K562 (cell line): ENCODE results near the gene GINS1. TPM values are rescaled to one million over a fixed set of nuclear protein-coding genes. Genes with fewer than 3 reads are reported as not detected.

Experiments used
- ATAC-seq: fragments of 200-7000 bp; cut with Tn5 transposase; 3 replicates; pipeline ENCODE4 v1.9.1; 2020; ENCODE audit warnings: moderate library complexity
- BruUV-seq: library from RNA; stranded (reverse); fragments of 400-500 nt; replicated peaks from 2 replicates; lab custom pipeline; 2021; lab: Mats Ljungman, UMichigan
- CTCF ChIA-PET: fragments of 300-600 bp; formaldehyde crosslinking; extraction: SDS; loops from one replicate; lab custom pipeline; 2021; ENCODE audit warnings: low intra/inter-chr PET ratio; lab: Yijun Ruan, JAX
- POLR2A ChIA-PET: fragments of 300-600, 350-650 bp; sonication (Branson Sonifier 250); formaldehyde crosslinking; extraction: SDS; loops from one replicate; lab custom pipeline; 2021; ENCODE audit warnings: antibody characterized with exemption, inconsistent platforms; lab: Yijun Ruan, JAX
- DNase-seq, 4 experiments: peaks; one replicate each; pipeline versions ENCODE4 v3.0.0 to v3.0.0-alpha.2; 2011 to 2018; ENCODE audit warnings: low spot score in 3 of 4, mixed read lengths in 3 of 4; ENCODE audit errors: extremely low read depth in 1 of 4
- FAIRE-seq: peaks from 2 replicates; lab custom pipeline; 2011; peaks lifted over from hg19 to GRCh38; lab: Jason Lieb, UNC
- H2AFZ ChIP-seq: 2 replicates; pipeline ENCODE4 v1.6.0; 2011; ENCODE audit warnings: low read depth, low read length, control low read depth, inconsistent platforms
- H3K27ac ChIP-seq: fragments of 200-600 bp; 3 replicates; pipeline ENCODE4 v1.8.0; 2011; ENCODE audit warnings: low read depth, mild to moderate bottlenecking, control low read depth, inconsistent platforms, low read length, moderate library complexity, mixed read lengths; ENCODE audit errors: extremely low read depth
- H3K27me3 ChIP-seq, 2 experiments: fragments of 300-600 bp in 1 of 2; 2 replicates in 1 of 2; 3 replicates in 1 of 2; pipeline versions ENCODE4 v1.6.0 to v1.8.0; 2011; ENCODE audit warnings: inconsistent platforms in 2 of 2, low read length in 2 of 2, mild to moderate bottlenecking in 1 of 2, mixed read lengths in 1 of 2, moderate library complexity in 1 of 2; ENCODE audit not compliant: control insufficient read depth in 2 of 2, insufficient read depth in 2 of 2
- H3K36me3 ChIP-seq: fragments of 300-600 bp; 3 replicates; pipeline ENCODE4 v1.8.0; 2011; ENCODE audit warnings: mild to moderate bottlenecking, low read length, inconsistent platforms; ENCODE audit not compliant: control insufficient read depth, insufficient read depth
- H3K4me1 ChIP-seq, 2 experiments: fragments of 200-600 bp in 1 of 2; replicated peaks in 1 of 2; 2 replicates in 1 of 2; 3 replicates in 1 of 2; pipeline versions ENCODE4 v1.5.1 to v1.8.0; 2011; ENCODE audit warnings: inconsistent platforms in 2 of 2, low read length in 2 of 2, mild to moderate bottlenecking in 1 of 2, mixed read lengths in 1 of 2, moderate library complexity in 1 of 2; ENCODE audit not compliant: control insufficient read depth in 2 of 2, insufficient read depth in 2 of 2
- H3K4me2 ChIP-seq: 2 replicates; pipeline ENCODE4 v1.6.1; 2011; ENCODE audit warnings: low read length, control low read depth, inconsistent platforms, mixed read lengths; ENCODE audit not compliant: insufficient read depth
- H3K4me3 ChIP-seq: fragments of 200-600 bp; sonication (generic), shearing (Covaris generic); 2 replicates; pipeline ENCODE4 v1.5.1; 2016; ENCODE audit warnings: control low read depth, inconsistent platforms
- H3K79me2 ChIP-seq: fragments of 200-600 bp; 3 replicates; pipeline ENCODE4 v1.8.0; 2011; ENCODE audit warnings: low read length, inconsistent platforms; ENCODE audit not compliant: control insufficient read depth, insufficient read depth
- H3K9ac ChIP-seq, 2 experiments: 2 replicates each; pipeline versions ENCODE4 v1.6.0 to v1.6.1; 2011; ENCODE audit warnings: low read depth in 2 of 2, low read length in 2 of 2, control low read depth in 1 of 2, inconsistent platforms in 1 of 2, mild to moderate bottlenecking in 1 of 2, mixed read lengths in 1 of 2; ENCODE audit not compliant: insufficient read depth in 1 of 2
- H3K9me1 ChIP-seq: one replicate; pipeline ENCODE4 v1.6.0; 2011; ENCODE audit warnings: inconsistent platforms, mild to moderate bottlenecking, low read length, moderate library complexity; ENCODE audit not compliant: control insufficient read depth, insufficient read depth
- H3K9me3 ChIP-seq: replicated peaks from 2 replicates; pipeline ENCODE4 v1.5.1; 2011; ENCODE audit warnings: low read depth, low read length, inconsistent platforms; ENCODE audit not compliant: control insufficient read depth, insufficient read depth
- H4K20me1 ChIP-seq: replicated peaks from 2 replicates; pipeline ENCODE4 v1.6.1; 2011; ENCODE audit warnings: low read length, inconsistent platforms, mixed read lengths; ENCODE audit not compliant: control insufficient read depth, insufficient read depth
- CTCF ChIP-seq, 3 experiments: IDR thresholded peaks in 2 of 3; conservative IDR thresholded peaks in 1 of 3; 2 replicates each; pipeline ENCODE4 v1.5.1; 2011 to 2012; ENCODE audit warnings: low read length in 3 of 3, mild to moderate bottlenecking in 3 of 3, control low read depth in 2 of 3, improper control_type of control experiment in 1 of 3, inconsistent platforms in 1 of 3, low read depth in 1 of 3, mixed read lengths in 1 of 3, moderate library complexity in 1 of 3; ENCODE audit not compliant: insufficient read depth in 2 of 3
- DEAF1 ChIP-seq: fragments of 450-650 bp; formaldehyde crosslinking; IDR thresholded peaks from 2 replicates; pipeline ENCODE4 v1.4.0; 2020; ENCODE audit warnings: mild to moderate bottlenecking, moderate library complexity
- MYC ChIP-seq, 2 experiments: fragments of 250-450 bp in 1 of 2; sonication (Bioruptor Pico) in 1 of 2; IDR thresholded peaks; 2 replicates each; pipeline versions ENCODE4 v1.5.1 to v1.6.1; 2012 to 2021; ENCODE audit warnings: low read depth in 2 of 2, borderline replicate concordance in 1 of 2, improper control_type of control experiment in 1 of 2, low read length in 1 of 2, mild to moderate bottlenecking in 1 of 2, moderate library complexity in 1 of 2
- NR0B1 ChIP-seq: fragments of 450-650 bp; IDR thresholded peaks from one replicate; pipeline ENCODE4 v1.6.1; 2018; ENCODE audit warnings: mild to moderate bottlenecking, moderate library complexity; ENCODE audit not compliant: partially characterized antibody
- PYGO2 ChIP-seq: fragments of 450-650 bp; IDR thresholded peaks from 2 replicates; pipeline ENCODE4 v1.6.1; 2016; ENCODE audit warnings: mild to moderate bottlenecking, missing genetic modification characterization, moderate library complexity, missing compliant biosample characterization
- RAD21 ChIP-seq, 2 experiments: fragments of 250-450 bp in 1 of 2; fragments of 450-650 bp in 1 of 2; sonication (Bioruptor Pico) in 1 of 2; formaldehyde crosslinking in 1 of 2; IDR thresholded peaks in 1 of 2; conservative IDR thresholded peaks in 1 of 2; 2 replicates each; pipeline versions ENCODE4 v1.4.0 to v1.8.0; 2020 to 2022; ENCODE audit warnings: mild to moderate bottlenecking in 2 of 2, moderate library complexity in 1 of 2
- RBM34 ChIP-seq: fragments of 200-400 bp; formaldehyde crosslinking; IDR thresholded peaks from 2 replicates; pipeline ENCODE4 v1.6.1; 2018; ENCODE audit warnings: low read length, borderline replicate concordance; ENCODE audit not compliant: insufficient read depth
- RCOR1 ChIP-seq, 2 experiments: IDR thresholded peaks; 2 replicates each; pipeline ENCODE4 v1.6.1; 2012; ENCODE audit warnings: low read depth in 2 of 2, low read length in 2 of 2, borderline replicate concordance in 1 of 2, improper control_type of control experiment in 1 of 2
- VEZF1 ChIP-seq: fragments of 200-800 bp; sonication (Bioruptor generic); IDR thresholded peaks from 2 replicates; pipeline ENCODE4 v1.6.1; 2017; ENCODE audit warnings: missing genetic modification characterization, missing compliant biosample characterization
- ZNF408 ChIP-seq: fragments of 250-450 bp; sonication (Bioruptor Pico); IDR thresholded peaks from 2 replicates; pipeline ENCODE4 v1.4.0; 2020; ENCODE audit warnings: low read depth, mild to moderate bottlenecking, moderate library complexity
- ZNF431 ChIP-seq: sonication (generic); formaldehyde crosslinking; IDR thresholded peaks from 2 replicates; pipeline ENCODE4 v1.8.0; 2022; ENCODE audit warnings: mild to moderate bottlenecking, missing genetic modification reagents
- WGBS: fragments of 100-300 bp; shearing (Covaris generic); methylation state at CpG from one replicate; pipeline ENCODE4 v1.1.6; 2016; ENCODE audit warnings: low coverage, mixed read lengths; ENCODE audit not compliant: insufficient coverage; ENCODE audit errors: missing lambda C conversion rate; 5-methylcytosine and 5-hydroxymethylcytosine counted together
- in situ Hi-C: fragments of 300-500 bp; cut with MboI; formaldehyde crosslinking; loops from 4 replicates; pipeline ENCODE4 v1.15.0; 2018; ENCODE audit warnings: inconsistent platforms, mixed read lengths
- intact Hi-C: fragments of 100-400 bp; cut with micrococcal nuclease; formaldehyde crosslinking; loops from 2 replicates; pipeline ENCODE4 v1.14.2; 2022
- polyA plus RNA-seq, 8 experiments: library from polyadenylated mRNA; depleted of rRNA in 4 of 8; stranded (reverse) in 5 of 8; unstranded in 3 of 8; fragments of >200 nt; fragmentation: Nextera tagmentation in 2 of 8; fragmentation: Illumina TruSeq in 1 of 8; extraction: Ambion mirVana in 2 of 8; extraction: Trizol in 1 of 8; gene quantifications; 2 replicates each; pipeline versions ENCODE4 v1.2.1 to v1.2.3, GENCODE V29; 2011 to 2014; ENCODE audit warnings: inconsistent platforms in 1 of 8, missing spikeins in 1 of 8
- total RNA-seq, 7 experiments: library from RNA; depleted of rRNA in 6 of 7; stranded (reverse); fragments of >200 nt in 6 of 7; fragmentation: Illumina TruSeq in 2 of 7; extraction: Trizol in 2 of 7; gene quantifications; 2 replicates each; pipeline versions ENCODE4 v1.2.1 to v1.2.3, GENCODE V29; 2011 to 2021; ENCODE audit warnings: low replicate concordance in 1 of 7

Gene GINS1
- total and polyA plus RNA-seq, 9 of the 15 experiments (the other 6 are each of a cell fraction or from before 2014, with no cell fraction given): 13.1 to 31.8 (median 24.1) TPM

- Histone ChIP-seq H3K9me3 (no peaks in the 10 kb centered on the region), H3K4me3 (no peak overlapping the region), H3K4me2 (peak overlapping the region; percentile 51), H3K27me3 (peaks cover 2 to 10% of the 10 kb centered on the region in 2 experiments; a peak in 4 of 5 replicates), H3K27ac (no peak overlapping the region), H3K4me1 (peaks cover 7 to 12% of the 10 kb centered on the region in 2 experiments; a peak in 4 of 5 replicates), H4K20me1 (no peaks in the 10 kb centered on the region), H3K9ac (no peak overlapping the region), H3K79me2 (no peaks in the 10 kb centered on the region), H3K9me1 (no peaks in the 10 kb centered on the region), H2AFZ (peak overlapping the region; percentile 74), H3K36me3 (no peaks in the 10 kb centered on the region)
- BruUV-seq: no TSS peak
- ChIA-PET CTCF (no interaction called here), POLR2A (interaction anchor here (0.7 kb wide), 1 partner anchor 350 kb away, joined by 3 read pairs; no protein-coding TSS in a partner anchor)
- WGBS: 4% methylated on average over 9 of the region's 13 CpGs
- DNase-seq (peak; percentile 42 to 70 (median 54)), ATAC-seq (peak; percentile 94), FAIRE-seq (peak; percentile 73)
- in situ Hi-C loops: no loop called here
- intact Hi-C loops: loop anchor here (5.0 to 10.0 kb wide), 2 partner anchors 72 to 105 kb away; no protein-coding TSS in a partner anchor
- 0 out of 2 replicates have a peak, but pooled peaks have one; percentile 18 for TF ChIP-seq MYC (IDR thresholded peaks at IDR 0.05; ENCODE audit: low read depth, low read length)
- no peak for TF ChIP-seq MYC (CRISPR knock-in tag; IDR thresholded peaks at IDR 0.05; ENCODE audit: borderline replicate concordance, low read depth)
- no peak for TF ChIP-seq NR0B1
- TF ChIP-seq ZNF431 (CRISPR knock-in tag): no peak
- no peak for TF ChIP-seq ZNF408 (CRISPR knock-in tag)
- no peak for TF ChIP-seq RBM34
- peak; percentile 52 to 78 for TF ChIP-seq RAD21 (CRISPR knock-in tag; conservative IDR thresholded peaks at IDR 0.05 in 1 of 2, IDR thresholded peaks at IDR 0.05 in 1 of 2)
- TF ChIP-seq VEZF1 (CRISPR knock-in tag): no peak
- peak; percentile 61 to 77 (median 70) for TF ChIP-seq CTCF (IDR thresholded peaks at IDR 0.05 in 2 of 3, conservative IDR thresholded peaks at IDR 0.05 in 1 of 3; ENCODE audit: insufficient read depth in 2 of 3, low read depth in 1 of 3, low read length in 3 of 3)
- TF ChIP-seq PYGO2 (tag): no peak
- peak; percentile 35; the same call in 1 of the 2 replicates for TF ChIP-seq DEAF1 (CRISPR knock-in tag)
- 0 out of 4 replicates have a peak, but pooled peaks of 1 of the 2 experiments have one; percentile 18 for TF ChIP-seq RCOR1 (IDR thresholded peaks at IDR 0.05; ENCODE audit: borderline replicate concordance in 1 of 2, low read depth in 2 of 2, low read length in 2 of 2)
Measured at GRCh38 chr20:25470045-25470444, 62.6 kb downstream of the GINS1 start.
